Activated CD4-positive, alpha-beta T cell treated with anti-CD3 and anti-CD28 coated beads, Interleukin-2, amount 50 U/mL, for 48 hours (primary cell): Measurements from ENCODE around the gene ZBTB7C.
"Not testable (repeated sequence)": the region's sequence is repeated elsewhere in the genome, so short reads cannot be mapped to it uniquely, and the experiment has no call there.

Source experiments
- DNase-seq, 2 experiments: peaks; one replicate each; pipeline ENCODE4 v3.0.0-alpha.2; 2020

Gene ZBTB7C

DNA sequence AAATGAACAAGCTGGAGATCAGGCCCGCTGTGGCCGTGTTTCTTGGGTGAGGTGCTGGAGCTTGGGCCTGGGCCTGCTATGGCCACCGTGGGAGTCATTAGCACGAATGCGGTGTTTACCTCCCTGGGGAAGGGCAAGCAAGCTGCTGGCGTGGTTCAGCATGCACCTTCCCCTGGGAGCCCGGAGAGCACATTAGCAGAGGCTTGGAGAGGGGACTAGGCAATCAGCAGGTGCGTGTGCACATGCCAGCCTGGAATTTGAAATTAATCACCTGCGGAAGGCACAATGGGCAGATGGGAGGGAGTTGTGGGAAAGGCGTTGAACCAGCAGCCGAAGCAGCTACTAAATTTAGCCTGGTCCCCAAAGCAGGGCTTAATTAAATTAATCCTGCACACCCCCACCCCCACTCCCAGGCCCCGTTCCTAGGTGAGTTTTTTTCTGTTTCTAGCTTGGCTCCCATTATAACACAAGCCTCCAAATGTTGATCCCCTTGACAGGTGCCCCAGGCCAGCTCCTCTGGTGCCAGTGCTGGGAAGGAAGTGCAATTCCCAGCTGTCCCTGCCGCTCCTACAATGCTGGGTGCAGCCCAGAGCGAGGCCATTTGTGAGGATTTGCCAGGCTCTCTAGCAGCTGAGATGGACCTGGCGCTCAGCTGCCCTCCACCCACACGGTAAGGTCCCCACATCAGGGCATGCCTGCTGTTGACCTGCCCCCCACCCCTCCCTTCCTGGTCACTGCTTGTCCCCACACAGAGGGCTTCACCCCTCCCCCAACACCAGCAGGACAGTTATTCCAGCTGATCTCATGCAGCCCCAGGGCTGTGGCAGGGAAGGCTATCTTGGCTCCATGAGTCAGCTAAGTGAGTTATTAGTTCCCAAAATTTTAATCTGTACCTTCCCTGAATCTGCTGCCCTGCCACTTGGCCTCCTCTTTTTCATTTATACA lies 115.0 kb downstream of the ZBTB7C start:
- DNase-seq, result no peak

- DNase-seq, result no peak
Observed at GRCh38 chr18:48292782-48293424, 116.3 kb downstream of the ZBTB7C start.

DNA sequence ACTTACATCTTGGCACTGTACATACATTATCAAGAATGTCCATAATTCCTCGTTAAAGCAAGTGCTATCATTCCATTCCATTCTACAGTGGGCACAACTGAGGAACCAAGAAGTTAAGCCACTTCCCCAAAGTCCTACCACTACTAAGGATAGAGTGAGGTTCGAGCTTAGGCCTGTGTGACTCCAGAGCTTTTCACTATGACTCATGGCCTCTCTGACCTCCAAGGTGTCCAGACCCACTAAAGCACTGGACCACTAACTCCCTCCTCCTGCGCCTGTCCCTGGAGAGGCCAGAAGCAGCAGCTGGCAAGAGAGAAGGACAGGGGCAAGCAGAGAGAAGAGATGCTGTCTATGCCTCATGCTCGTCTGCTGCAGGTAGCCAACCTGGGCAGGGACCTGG lies 117.0 kb downstream of the ZBTB7C start:
- DNase-seq, result no peak

DNA sequence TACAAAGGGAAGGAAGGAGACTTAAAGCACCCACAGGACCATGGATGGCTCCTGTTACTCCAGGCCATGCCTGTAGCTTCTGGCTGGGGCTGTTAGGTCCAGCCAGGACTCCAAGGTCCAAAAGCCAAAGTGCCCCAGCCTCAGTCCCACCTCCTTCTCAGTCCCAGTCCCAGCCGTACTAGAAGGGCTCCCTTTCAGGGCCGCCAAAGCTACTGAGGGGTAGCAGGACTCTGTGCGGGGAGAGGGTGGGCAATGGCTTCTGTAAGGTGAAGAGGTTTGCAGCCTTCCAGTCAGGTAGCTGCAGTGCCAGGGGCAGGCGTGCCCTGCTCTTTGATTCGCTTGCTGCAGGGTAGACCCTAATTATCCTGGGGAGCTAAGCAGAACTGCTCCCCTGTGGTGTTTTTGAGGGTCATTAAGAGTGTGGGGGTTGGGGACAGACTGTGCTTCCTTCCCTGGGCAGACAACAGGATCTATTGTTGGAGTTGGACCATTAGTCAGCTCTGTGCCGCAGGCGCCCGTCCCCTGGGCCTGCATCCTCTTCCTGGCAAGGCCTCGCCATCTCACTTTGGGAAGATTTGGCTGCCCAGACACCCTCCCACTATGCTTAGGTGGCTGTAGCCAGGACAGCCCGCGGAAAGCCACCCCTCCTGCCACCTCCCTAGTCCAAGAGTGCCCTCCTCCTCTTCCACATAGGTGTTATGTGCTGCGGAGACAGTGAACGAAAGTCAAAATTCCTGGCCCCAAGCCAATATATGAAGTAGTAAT lies 118.8 kb downstream of the ZBTB7C start:
- no peak for DNase-seq

DNA sequence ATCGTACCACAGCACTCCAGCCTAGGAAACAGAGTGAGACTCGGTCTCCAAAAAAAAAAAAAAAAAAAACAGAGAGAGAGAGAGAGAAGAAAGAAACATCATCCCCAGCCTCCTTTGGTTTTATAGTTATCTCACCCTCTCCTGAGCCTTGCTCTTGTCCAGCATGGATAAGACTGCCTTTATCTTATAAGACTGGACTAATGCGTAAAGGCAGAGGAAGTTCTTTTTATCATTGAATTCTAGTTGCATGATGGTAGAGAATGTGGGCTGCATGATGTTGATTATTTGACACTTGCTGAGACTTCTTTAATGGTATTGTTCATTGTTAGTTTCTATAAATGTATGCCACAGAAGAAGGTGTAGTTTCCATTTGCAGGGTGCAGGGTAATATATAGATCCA lies 124.4 kb downstream of the ZBTB7C start:
- no peak for DNase-seq

DNA sequence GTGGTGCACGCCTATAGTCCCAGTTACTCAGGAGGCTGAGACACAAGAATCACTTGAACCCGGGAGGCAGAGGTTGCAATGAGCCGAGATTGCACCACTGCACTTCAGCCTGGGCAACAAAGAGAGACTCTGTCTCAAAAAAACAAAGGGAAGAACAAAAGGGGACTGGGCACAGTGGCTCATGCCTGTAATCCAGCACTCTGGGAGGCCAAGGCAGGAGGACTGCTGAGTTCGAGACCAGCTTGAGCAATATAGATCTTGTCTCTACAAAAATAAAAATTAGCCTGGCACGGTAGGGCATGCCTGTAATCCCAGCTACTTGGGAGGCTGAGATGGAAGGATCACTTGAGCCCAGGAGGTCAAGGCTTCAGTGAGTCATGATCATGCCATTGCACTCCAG lies 125.2 kb downstream of the ZBTB7C start:
- not testable (repeated sequence) for DNase-seq

- not testable (repeated sequence) for DNase-seq
Observed at GRCh38 chr18:48281460-48281859, 127.7 kb downstream of the ZBTB7C start.

- DNase-seq, result no peak
Observed at GRCh38 chr18:48279312-48279711, 129.9 kb downstream of the ZBTB7C start.

DNA sequence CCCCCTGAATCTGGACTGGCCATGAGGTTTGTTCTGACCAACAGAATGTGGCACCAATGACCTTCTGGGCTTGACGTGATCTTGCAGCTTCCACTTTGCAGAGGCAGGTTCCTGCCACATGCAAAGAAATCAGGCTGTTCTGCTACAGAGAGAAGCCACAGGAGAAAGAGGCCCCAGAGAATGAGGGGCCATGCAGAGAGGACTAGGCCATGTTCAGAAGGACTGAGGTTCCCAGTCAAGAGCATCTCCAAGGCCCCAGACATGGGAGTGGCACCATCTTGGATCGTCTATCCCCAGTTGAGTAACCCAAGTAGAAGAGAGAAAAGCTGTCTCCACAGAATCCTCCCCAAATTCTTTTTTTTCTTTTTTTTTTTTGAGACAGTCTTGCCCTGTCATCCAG lies 131.1 kb downstream of the ZBTB7C start:
- no peak for DNase-seq

- DNase-seq, result no peak
Observed at GRCh38 chr18:48274301-48274700, 134.9 kb downstream of the ZBTB7C start.

- DNase-seq, result no peak
Observed at GRCh38 chr18:48270929-48271328, 138.3 kb downstream of the ZBTB7C start.

GRCh38 chr18:48265328-48265727 lies 143.9 kb downstream of the ZBTB7C start:
- DNase-seq, result no peak

GRCh38 chr18:48263914-48264902 lies 145.0 kb downstream of the ZBTB7C start:
- DNase-seq, result no peak

- no peak for DNase-seq
Observed at GRCh38 chr18:48263192-48263853, 145.9 kb downstream of the ZBTB7C start.

- no peak for DNase-seq
Observed at GRCh38 chr18:48260237-48260636, 148.9 kb downstream of the ZBTB7C start.

- DNase-seq, result no peak
Observed at GRCh38 chr18:48256848-48257247, 152.3 kb downstream of the ZBTB7C start.

DNA sequence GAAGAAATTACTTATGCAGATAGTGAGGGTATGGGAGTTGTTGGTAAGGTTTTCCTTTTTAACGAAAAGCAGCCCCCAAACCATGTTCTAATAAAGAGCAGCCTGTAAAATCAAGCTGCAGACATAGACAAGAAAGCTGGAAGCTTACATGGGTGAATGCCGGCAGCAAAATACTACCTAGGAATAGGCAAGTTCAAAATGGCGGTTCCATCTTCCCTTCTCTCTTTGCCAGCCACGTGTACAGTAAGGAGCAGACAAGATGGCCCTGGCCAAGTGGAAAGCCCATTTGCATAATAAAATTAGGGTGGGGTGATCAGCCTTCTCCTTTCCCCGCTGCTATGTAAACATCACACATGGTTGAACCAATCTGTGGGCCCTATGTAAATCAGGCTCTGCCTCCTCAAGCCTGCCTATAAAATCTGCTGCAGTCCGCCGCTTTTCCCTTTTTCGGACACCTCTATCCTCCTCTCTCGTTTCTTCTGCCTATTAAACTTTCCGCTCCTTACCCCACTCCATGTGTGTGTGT lies 155.0 kb downstream of the ZBTB7C start:
- DNase-seq, result no peak

DNA sequence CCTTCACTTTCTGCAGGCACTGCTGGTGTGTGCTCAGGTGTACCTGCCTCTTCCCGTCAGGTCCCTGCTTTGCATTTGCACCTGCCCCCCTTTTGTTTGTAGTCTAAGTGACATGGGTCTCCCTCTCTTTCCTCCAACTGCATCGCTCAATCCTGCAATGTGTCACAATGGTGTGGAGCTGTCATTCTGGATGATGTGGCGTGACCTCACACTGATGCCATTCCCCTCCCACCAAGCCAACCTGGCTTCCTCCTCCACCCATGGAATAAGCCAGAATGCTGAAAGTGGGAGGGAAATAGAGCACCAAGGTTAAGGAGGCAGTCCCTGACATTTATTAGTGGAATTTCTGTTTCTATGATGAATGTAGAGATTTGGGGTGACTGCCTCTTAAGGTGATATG lies 156.7 kb downstream of the ZBTB7C start:
- DNase-seq, result no peak

DNA sequence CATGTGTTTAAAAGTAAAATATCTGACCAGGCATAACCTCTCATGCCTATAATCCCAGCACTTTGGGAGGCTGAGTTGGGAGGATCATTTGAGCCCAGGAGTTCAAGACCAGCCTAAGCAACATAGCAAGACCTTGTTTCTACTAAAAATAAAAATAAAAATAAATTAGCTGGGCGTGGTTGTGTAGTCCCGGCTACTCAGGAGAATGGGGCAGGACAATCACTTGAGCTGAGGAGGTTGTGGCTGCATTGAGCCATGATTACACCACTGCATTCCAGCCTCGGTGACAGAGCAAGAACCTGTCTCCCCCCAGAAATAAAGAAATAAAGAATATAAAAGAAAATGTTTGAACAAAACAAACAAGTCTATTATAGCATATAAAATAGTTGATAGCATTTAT lies 158.3 kb downstream of the ZBTB7C start:
- no peak for DNase-seq

GRCh38 chr18:48250362-48250907 lies 158.7 kb downstream of the ZBTB7C start:
- no peak for DNase-seq

- DNase-seq, result no peak
Observed at GRCh38 chr18:48249854-48250253, 159.3 kb downstream of the ZBTB7C start.
